PFSK-1 (cell line): ENCODE results near the gene PTRH1.

Experiments
- FOXP2 ChIP-seq: optimal IDR thresholded peaks from 2 replicates; pipeline ENCODE3; 2011; ENCODE audit warnings: borderline replicate concordance, control low read depth, inconsistent platforms; ENCODE audit not compliant: insufficient read depth; ENCODE audit errors: extremely low read length, extremely low read depth
- POLR2AphosphoS5 ChIP-seq: IDR thresholded peaks from 2 replicates; pipeline ENCODE4 v1.6.1; 2012; ENCODE audit warnings: low read depth, mild to moderate bottlenecking, control low read depth, low read length, moderate library complexity
- SIN3A ChIP-seq: IDR thresholded peaks from 2 replicates; pipeline ENCODE4 v1.6.1; 2012; ENCODE audit warnings: mild to moderate bottlenecking, low read length, moderate library complexity, borderline replicate concordance; ENCODE audit not compliant: insufficient read depth
- TAF1 ChIP-seq: IDR thresholded peaks from 2 replicates; pipeline ENCODE4 v1.6.1; 2012; ENCODE audit warnings: low read length, control low read depth, borderline replicate concordance; ENCODE audit not compliant: insufficient read depth
- TF ChIP-seq, protein P1 (sequence below), 2 experiments: IDR thresholded peaks; 2 replicates each; pipeline versions ENCODE4 v1.6.1 to v1.8.0; 2011 to 2012; ENCODE audit warnings: low read depth in 2 of 2, low read length in 2 of 2, control low read depth in 1 of 2, inconsistent platforms in 1 of 2, mild to moderate bottlenecking in 1 of 2, moderate library complexity in 1 of 2; ENCODE audit not compliant: insufficient read depth in 1 of 2

DNA sequence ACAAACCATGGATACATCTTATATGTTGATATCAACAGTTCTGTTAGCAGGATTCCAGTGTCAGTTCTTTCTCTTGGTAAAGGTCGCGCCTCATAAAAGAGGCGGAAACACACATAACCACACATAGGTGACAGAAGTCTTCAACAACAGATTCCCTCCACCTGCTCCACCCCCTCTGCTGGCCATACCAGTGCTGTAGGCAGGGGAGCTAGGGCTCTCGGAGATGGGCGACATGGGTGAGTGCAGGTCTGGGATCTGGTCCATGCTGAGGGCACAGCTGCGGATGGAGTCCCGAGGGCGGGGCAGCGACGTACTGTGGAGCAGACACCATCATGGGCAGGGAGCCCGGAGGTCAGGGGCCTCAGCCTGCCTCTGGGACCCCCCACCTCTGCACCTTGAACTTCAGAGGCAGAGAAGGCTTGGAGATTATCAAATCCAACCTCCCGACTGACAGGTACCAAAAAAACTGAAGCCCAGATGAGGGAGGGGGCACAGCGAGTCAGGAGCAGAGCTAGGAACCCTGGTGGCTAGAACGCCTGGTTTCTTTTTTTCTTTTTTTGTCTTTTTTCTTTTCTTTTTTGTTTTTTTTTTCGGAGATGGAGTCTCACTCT is 31.6 kb upstream of the PTRH1 start:
- TF ChIP-seq TAF1 (no peak), POLR2AphosphoS5 (no peak), SIN3A (no peak), FOXP2 (no peak)
- TF ChIP-seq, protein P1, sequence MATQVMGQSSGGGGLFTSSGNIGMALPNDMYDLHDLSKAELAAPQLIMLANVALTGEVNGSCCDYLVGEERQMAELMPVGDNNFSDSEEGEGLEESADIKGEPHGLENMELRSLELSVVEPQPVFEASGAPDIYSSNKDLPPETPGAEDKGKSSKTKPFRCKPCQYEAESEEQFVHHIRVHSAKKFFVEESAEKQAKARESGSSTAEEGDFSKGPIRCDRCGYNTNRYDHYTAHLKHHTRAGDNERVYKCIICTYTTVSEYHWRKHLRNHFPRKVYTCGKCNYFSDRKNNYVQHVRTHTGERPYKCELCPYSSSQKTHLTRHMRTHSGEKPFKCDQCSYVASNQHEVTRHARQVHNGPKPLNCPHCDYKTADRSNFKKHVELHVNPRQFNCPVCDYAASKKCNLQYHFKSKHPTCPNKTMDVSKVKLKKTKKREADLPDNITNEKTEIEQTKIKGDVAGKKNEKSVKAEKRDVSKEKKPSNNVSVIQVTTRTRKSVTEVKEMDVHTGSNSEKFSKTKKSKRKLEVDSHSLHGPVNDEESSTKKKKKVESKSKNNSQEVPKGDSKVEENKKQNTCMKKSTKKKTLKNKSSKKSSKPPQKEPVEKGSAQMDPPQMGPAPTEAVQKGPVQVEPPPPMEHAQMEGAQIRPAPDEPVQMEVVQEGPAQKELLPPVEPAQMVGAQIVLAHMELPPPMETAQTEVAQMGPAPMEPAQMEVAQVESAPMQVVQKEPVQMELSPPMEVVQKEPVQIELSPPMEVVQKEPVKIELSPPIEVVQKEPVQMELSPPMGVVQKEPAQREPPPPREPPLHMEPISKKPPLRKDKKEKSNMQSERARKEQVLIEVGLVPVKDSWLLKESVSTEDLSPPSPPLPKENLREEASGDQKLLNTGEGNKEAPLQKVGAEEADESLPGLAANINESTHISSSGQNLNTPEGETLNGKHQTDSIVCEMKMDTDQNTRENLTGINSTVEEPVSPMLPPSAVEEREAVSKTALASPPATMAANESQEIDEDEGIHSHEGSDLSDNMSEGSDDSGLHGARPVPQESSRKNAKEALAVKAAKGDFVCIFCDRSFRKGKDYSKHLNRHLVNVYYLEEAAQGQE (IDR thresholded peaks at IDR 0.05; ENCODE audit: insufficient read depth in 1 of 2, low read depth in 2 of 2, low read length in 2 of 2) = no peak
